ENCODE data around the gene ATP8B4.
"Not testable (repeated sequence)": the region's sequence is repeated elsewhere in the genome, so short reads cannot be mapped to it uniquely, and the experiment has no call there.

DNA sequence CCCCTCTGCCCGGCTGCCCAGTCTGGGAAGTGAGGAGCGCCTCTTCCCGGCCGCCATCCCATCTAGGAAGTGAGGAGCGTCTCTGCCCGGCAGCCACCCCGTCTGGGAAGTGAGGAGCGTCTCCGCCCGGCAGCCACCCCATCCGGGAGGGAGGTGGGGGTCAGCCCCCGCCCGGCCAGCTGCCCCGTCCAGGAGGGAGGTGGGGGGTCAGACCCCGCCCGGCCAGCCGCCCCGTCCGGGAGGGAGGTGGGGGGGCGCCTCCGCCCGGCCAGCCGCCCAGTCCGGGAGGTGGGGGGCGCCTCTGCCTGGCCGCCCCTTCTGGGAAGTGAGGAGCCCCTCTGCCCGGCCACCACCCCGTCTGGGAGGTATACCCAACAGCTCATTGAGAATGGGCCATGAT, 39.2 kb upstream of the ATP8B4 start:
- not testable (repeated sequence) for TF ChIP-seq EZH2 (IDR thresholded peaks at IDR 0.05; ENCODE audit: insufficient read depth, poor library complexity, severe bottlenecking); EZH2phosphoT487 (IDR thresholded peaks at IDR 0.05; ENCODE audit: insufficient read depth, low read depth)

Measured in GM23248 (cell line).